GM19328 (cell line): ENCODE results near the gene WASL.
"Not testable (repeated sequence)": the region's sequence is repeated elsewhere in the genome, so short reads cannot be mapped to it uniquely, and the experiment has no call there.

Experiments used
- ATAC-seq: cut with Tn5 transposase; IDR thresholded peaks from one replicate; pipeline ENCODE4 v1.9.1; 2021; ENCODE audit warnings: mild to moderate bottlenecking, moderate library complexity; ENCODE audit not compliant: unreplicated experiment

WASL gene

DNA sequence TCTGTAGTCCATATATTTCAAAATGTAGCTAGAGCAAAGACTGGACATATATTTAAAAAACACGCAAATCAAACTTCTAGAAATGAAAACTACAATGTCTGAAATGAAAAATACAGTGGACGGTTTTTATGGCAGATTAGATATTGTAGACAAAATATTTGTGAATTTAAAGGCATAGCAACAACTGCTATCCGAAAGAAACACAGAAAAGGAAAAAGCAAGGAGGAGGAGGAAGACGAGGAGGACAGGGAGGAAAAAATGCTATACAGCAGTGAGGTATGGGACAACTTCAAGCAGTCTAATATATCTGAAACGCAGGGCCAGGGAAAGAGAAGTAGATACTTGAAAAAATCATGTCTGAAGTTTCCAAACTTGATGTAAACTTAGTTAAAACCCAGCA, 13.3 kb downstream of the WASL start:
- ATAC-seq: no peak

DNA sequence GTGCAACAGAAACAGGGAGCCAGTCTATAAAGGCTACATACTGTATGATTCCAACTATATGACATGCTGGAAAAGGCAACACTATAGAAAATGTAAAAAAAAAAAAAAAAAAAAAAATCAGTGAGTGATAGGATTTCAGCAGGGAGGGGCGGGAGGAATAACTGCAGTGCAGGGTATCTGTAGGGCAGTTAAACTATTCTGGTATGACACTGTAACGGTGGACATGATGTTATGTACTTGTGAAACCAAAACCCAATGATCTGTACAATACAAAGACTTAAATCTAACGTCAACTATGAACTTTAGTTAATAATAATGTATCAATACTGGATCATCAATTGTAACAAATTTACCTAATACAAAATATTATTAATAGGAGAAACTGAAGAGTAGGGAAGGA, 14.3 kb downstream of the WASL start:
- no peak for ATAC-seq

DNA sequence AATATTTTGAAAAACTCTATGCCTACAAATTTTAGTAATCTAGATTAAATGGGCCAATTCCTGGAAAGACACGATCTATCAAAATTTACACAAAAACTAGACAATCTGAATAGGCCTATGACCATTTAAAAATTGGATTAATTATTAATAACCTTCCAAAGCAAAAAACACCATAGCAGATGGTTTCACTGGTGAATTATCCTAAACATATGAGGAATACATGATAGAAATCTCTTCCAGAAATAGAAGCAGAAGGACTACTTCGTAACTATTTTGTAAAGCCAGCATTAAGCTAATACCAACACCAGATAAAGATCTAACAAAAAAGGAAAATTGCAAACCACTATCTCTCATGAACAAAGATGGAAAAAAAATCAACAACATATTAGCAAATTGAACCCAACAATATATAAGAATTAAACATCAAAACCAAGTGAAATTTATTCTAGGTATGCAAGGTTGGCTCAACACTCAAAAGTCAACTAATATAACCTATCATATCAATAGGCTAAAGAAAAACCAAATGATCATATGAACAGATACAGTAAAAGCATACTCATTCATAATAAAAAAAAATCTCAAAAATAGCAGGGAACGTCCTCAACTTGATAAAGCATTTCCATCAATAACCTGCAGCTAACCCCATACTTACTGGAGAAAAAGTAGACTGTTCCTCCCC, 16.3 kb downstream of the WASL start:
- no peak for ATAC-seq

- ATAC-seq: no peak
Observed at GRCh38 chr7:123729218-123729578, 19.6 kb downstream of the WASL start.

GRCh38 chr7:123727071-123727837, 21.5 kb downstream of the WASL start:
- ATAC-seq: no peak

DNA sequence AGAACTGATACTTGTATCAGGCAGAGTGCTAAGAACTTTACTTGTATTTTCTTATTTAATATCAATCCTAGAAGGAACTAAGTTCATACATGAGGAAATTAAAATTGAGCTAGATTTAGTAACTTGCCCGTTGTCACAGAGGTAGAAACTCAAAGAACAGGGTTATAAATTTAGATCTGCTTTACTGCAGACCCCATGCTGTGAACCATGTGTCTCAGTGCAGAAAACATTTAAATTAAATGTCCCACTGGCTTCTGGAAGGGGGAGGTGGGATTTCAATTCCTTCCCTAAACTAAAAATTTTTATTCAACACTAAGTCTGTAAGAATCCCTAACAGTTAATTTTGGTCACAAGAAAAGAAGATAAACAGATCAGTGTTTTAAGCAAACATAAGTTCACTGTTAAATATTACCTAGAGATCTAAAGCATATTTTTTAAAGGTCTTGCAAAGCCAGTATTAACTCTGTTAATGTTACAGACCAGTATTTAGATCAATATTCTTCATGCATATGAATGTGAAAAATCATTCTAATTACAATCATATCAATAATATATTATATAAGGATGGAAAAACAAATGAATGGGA, 23.1 kb downstream of the WASL start:
- no peak for ATAC-seq

DNA sequence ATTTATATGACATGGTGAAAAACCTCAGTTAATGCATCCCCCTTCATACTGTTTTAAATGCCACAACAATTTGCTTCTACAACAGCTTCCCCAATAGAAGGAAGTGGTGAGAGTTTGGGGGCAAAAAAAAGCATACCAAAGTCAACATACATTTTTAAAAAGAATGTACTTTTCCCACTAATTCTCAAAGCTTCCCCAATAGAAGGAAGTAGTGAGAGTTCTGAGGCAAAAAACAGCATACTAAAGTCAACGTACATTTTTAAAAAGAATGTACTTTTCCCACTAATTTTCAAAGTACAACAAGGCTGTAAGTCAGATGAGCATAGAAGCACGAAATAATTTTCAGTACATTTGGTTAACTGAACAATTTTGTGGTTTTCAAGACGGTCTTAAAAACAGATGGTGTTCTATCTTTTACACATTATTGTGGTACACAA, 24.0 kb downstream of the WASL start:
- ATAC-seq: no peak

DNA sequence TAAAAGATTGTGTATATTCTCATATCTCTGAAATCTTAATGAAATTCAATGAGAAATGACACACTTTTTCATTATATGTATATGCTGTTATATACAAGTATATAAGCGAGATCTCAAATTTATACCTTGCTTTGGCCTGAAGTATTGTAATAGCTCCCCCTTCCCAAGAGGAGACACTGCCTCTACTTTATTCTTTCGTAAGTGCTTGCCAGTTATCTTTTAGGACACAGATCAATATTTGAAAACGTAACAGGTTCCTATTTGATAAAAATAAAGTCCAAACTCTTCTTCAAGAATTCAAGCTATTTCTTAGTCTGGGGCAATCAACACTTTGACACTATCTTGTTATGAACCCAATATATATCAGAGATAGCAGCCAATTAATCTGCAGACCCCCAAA, 24.9 kb downstream of the WASL start:
- ATAC-seq: no peak

GRCh38 chr7:123720527-123720926, 28.3 kb downstream of the WASL start:
- ATAC-seq: not testable (repeated sequence)

GRCh38 chr7:123719197-123719721, 29.5 kb downstream of the WASL start:
- ATAC-seq: no peak

DNA sequence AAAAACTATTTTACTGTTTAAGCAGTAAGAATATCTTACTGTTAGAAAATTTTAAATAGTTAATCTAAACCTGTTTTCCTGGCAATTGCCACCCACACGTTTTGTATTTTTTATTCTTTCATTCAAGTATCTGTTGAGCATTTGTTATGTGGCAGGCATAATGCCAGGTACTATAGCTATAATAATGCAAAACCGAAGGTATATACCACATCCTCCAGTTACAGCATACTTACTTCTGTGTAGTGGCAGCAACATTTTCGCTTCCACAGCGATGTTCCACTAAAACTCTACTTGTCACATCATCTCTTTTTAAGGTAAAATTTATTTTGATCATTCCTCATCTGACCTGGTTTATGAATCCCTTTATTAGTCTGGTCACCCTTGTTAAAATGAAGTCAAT, 30.0 kb downstream of the WASL start:
- no peak for ATAC-seq

DNA sequence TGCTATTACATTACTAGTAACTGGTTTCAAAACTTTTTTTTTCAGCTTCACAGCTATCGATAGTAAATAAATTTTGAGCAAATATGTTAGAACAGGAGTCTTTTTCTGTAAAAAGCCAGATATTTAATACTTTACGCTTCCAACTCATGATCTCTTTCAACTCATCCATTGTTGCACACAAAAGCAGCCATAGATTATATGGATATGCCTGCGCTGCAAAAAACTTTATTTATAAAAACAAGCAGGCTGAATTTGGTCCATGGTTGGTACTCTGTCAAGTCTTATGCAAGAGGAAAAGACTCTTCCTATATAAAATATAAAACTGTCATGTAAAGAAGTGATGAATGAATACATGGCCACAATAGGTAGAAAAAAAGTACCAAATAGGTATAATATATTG, 31.1 kb downstream of the WASL start:
- no peak for ATAC-seq

GRCh38 chr7:123716877-123717276, 31.9 kb downstream of the WASL start:
- ATAC-seq: no peak

- no peak for ATAC-seq
Observed at GRCh38 chr7:123715799-123716198, 33.0 kb downstream of the WASL start.

- no peak for ATAC-seq
Observed at GRCh38 chr7:123715198-123715597, 33.6 kb downstream of the WASL start.

- no peak for ATAC-seq
Observed at GRCh38 chr7:123714296-123715080, 34.3 kb downstream of the WASL start.

DNA sequence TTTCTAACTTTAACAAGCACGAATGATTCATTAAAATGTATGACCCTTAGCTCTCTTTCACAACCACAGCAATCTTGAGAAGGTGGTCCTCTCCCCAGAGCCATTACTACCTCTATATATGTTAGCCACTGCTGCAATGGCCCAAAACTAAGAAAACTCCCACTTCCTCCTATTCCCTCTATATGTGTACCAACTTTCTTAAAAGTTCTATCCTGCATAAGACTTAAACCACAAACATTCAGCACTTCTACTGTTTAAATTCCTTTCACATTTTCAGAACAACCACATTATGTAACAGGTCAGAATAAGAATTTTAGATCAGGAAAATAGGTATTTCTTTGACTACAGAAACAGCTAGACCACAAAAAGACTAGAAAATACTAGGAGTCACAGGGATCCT, 36.2 kb downstream of the WASL start:
- ATAC-seq: no peak

- no peak for ATAC-seq
Observed at GRCh38 chr7:123711832-123712293, 36.9 kb downstream of the WASL start.

GRCh38 chr7:123710683-123711082, 38.1 kb downstream of the WASL start:
- ATAC-seq: no peak

DNA sequence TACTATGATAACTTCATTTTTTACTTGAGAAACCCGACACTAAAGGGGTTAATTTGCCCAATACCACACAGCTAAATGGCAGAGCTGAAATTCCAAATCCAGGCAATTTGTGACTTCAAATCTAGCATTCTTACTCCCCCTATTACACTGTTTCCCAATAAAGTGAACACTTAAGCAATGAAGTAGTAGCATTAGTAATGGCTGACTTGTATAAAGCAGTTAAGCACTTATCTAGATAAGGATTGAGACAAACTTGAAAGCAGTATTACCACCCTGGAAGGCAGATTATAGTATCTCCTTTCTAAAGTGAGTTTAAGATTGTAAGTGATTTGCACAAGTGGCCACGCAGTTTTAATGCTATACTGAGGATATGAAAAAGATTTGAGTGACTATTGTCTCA, 39.3 kb downstream of the WASL start:
- no peak for ATAC-seq
